CD4-positive, alpha-beta T cell treated with Interleukin-1 beta for 1 hour (primary cell): ENCODE data around the gene CLASRP.
"Not testable (repeated sequence)": the region's sequence is repeated elsewhere in the genome, so short reads cannot be mapped to it uniquely, and the experiment has no call there.

Experiments
- DNase-seq, 2 donors: peaks; one replicate each; pipeline ENCODE4 v3.0.0-alpha.2; 2020 to 2022

Gene CLASRP

DNA sequence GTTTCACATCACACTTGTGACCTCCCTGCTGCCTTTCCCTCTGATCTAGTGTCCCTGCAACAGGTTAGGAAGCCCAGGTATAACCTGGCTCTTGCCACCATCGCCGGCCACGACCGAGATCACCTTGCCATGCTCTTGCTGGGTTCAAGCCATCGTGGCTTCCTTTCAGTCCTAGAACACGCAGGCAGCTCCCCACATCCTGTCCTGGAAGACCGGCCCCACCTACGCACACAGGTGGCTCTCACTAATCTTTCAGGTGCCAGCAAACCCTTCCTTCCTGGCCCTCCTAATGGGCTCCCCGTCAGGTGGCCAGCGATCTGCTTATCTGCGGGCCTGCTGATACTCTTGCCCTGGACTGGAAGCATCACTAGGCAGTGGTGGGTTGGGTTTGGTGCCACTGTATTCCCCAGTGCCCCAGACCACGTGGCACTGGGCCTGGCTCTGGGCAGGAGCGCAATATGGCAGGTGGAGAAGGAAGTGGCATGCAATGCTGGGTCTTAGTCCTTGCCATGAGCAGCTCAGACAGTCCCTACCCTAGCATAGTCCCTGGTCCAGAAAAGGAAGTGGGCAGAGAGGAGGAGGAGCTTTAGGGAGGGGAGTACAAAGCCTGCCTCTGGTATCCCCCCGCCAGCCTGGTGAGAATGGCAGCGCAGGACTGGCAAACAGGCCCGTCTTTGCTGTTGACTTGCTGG lies 66.0 kb downstream of the CLASRP start:
- no peak for DNase-seq

DNA sequence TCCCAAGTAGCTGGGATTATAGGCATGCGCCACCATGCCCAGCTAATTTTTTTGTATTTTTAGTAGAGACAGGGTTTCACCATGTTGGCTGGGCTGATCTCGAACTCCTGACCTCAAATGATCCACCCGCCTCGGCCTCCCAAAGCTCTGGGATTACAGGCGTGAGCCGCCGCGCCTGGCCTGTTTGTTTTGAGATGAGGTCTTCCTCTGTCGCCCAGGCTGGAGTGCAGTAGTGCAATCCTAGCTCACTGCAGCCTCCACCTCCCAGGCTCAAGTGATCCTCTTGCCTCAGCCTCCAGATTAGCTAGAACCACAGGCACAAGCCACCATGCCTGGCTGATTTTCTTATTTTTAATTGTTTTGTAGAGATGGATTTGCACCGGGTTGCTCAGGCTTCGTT lies 67.5 kb downstream of the CLASRP start:
- DNase-seq, result not testable (repeated sequence)

DNA sequence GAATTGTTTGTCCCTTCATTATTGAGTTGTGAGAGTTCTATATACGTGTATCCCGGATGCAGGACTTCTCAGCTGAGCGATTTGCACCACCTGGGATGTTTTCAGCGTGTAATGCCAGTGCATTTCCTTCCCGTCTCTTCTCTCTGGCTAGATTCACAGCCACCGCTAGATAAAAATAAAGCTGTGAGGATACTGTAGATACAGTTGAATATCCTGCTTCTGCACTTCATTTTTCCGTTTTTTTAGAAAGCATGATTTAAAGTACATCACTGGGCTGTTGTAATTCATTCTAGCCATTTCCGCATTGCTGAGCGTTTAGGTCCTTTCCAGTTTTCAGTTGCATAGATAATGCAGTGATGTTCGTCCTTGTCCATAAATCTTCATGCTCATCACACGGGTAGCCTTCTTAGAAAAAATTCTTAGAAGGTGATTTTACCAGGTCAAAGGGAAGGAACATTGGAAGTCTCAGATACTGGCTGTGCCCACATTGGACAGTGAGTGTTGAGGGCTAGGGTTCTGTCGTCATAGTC lies 68.8 kb downstream of the CLASRP start:
- no peak for DNase-seq

DNA sequence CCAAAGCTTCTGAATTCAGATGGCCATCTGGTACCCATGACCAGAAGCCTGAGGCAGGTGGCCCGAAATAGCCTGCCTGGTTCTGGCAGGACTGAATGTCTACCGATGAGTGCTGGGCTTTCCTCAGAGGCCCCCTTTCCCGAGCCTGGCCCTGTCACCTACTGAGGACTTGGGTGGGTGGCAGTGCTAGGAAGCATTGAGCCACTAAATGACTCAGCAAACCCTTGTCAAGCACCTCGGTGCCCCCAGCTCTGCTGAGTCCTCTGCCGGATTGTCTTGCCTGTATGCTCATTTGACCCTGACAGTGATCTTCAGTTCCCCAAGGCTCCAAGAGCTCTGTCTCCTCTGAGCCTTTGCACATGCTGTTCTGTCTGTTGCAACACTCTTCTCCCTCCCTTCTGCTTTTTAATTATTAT lies 72.0 kb downstream of the CLASRP start:
- DNase-seq, result no peak

DNA sequence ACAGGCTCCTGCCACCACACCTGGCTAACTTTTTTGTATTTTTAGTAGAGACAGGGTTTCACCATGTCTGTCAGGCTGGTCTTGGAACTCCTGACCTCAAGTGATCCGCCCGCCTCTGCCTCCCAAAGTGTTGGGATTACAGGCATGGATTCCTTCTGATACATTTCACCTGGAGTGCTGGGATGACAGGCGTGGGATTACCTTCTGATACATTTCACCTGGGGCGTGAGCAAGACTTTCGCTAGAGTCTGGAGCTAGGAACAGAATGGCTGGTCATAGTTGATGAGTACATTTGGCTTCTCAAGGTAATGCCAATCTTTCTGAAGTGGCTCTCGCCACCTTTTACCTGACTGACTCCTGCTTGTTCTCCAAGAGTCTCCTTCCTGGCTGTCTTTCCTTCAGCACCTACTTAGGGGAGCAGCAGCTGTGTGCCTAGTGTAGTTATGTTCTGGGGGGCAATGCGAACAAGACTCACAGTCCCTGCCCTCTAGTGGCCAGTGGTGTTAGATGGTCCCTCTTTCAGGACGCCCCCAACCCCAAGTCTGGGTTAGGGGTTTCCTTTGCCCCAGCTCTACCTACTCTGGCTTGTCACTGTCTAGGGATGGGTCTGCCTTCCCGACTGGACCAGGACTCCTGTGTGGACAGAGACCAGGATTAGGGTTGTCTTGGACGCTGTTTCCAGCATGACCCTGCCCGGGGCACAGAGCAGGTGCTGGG lies 73.4 kb downstream of the CLASRP start:
- no peak for DNase-seq

DNA sequence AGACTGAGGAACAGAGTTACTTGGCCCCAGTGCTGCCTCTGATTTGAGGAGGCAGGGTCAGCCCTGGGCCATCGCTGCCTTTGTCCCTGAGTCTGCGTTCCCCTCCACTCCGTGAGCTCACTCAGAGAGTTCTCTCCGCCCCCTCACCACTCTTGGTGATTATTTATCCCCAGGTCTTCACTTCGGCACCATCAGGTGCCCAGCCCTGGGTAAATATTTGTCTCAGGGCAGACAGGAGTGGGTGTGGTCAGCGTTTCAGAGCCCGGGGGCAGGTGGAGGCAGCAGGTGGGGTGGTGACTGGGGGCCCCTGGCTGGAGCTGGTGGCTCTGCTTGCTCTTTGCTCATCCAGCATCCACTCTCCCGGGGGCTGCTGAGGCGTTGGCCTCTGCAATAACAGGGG lies 74.8 kb downstream of the CLASRP start:
- DNase-seq, result no peak

DNA sequence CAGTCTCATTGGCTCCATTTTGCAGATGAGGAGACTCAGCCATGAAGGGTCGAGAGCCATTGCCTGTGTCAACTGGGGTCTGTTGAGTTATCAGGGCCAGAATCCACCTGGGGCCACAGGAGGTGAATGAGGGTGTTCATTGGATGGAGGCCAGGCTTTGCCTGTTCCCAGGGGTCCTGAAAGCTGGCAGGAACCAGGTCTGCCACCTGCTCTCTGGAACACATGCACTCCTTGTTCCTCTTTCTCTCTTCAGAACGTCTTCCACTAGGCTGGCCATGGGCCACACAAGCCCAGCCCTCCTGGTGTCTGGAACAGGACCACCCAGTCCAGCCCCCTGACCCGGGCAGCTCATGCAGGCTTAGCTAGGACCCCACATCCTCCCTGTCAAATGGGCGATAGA lies 75.3 kb downstream of the CLASRP start:
- no peak for DNase-seq

DNA sequence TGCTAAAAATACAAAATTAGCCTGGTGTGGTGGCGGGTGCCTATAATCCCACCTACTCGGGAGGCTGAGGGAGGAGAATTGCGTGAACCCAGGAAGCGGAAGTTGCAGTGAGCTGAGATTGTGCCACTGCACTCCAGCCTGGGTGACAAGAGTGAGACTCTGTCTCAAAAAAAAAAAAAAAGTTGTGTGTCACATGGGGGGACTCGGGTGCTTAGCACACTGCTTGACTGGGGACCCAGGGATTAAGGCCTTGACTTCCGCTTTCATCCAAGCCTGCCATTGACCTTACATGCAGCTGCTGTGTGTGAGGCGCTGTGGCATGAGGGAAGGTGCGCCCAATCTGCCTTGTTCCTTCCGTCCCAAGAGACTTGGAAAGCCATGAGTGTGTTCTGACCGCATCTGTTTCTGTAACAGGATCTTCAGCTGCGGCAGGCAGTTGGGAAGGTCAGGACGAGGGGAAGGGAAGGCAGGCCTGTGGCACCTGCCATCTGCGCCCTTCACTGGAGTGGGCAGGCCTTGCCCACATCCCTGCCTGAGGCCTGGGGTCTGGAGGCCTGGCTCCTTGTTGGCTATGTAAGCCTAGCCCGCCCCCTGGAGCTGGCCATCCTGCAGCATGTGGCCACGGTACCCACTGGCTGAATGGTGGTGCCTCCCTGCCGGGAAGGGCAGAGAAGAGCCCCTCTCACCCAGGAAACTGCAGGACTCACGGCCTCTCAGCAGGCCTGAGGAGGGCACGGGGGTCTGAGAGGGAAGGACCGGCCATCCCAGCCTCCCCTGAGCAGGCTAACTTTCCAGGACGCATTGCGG lies 77.2 kb downstream of the CLASRP start:
- peak in 1 of 2 donors; percentile 28 for DNase-seq

DNA sequence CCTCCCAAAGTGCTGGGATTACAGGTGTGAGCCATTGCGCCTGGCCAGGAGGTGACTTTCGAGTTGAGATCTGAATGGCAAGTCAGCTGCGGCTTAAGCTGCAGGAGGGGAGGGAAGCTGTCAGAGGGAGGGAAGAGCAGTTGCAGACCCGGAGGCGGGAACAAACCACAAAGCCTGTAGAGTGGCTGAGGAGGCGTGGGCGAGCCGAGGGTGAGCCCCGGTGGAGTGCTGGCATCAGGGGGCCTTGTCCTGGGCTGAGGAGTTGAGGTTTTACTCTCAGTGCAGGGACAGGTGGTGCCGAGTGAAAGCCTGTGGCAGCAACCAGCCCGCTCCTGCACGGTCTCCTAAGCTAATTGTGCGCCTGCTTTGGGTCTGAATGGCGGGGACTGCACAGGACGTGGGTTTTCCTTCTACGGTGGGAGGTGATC lies 78.3 kb downstream of the CLASRP start:
- DNase-seq, result peak; percentile 24 to 33

DNA sequence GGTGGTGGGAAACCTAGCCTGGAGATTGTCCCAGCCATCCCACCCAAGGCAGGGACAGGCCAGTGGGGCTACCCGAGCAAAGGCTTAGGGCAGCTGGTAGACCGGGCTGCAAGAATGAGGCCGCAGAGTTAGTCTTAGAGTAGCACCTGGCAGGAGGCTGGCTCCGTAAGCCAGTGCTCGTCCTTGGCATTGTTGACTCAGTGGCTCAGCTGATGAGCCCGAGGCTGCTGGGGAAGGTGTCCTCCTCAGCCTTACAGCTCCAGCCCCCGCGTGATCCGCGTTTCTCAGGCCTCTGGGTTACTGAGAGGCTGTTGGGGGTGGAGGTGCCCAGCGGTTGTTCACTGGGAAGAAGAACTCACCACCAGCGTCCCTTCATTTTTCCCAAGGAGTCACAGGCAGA lies 78.8 kb downstream of the CLASRP start:
- DNase-seq, result no peak

DNA sequence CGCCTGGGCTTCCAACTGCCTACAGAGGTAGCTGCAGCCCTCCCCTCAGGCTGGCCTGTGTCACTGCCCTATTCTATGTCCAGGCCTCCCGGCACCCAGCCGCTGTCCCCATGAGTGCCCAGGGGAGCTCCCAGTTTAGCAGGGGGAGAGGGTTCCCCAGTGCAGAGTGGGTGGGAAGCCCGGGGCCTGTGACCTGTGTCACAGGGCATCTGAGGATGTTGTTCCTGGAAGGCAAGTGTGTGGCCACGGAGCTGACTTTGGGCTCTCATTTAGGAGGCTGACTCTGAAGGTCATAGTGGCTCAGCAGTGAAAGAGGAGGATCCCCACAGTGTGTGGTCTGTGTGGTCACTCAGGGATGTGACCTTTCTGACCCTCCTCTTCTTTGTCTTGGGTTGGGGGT lies 79.3 kb downstream of the CLASRP start:
- no peak for DNase-seq

DNA sequence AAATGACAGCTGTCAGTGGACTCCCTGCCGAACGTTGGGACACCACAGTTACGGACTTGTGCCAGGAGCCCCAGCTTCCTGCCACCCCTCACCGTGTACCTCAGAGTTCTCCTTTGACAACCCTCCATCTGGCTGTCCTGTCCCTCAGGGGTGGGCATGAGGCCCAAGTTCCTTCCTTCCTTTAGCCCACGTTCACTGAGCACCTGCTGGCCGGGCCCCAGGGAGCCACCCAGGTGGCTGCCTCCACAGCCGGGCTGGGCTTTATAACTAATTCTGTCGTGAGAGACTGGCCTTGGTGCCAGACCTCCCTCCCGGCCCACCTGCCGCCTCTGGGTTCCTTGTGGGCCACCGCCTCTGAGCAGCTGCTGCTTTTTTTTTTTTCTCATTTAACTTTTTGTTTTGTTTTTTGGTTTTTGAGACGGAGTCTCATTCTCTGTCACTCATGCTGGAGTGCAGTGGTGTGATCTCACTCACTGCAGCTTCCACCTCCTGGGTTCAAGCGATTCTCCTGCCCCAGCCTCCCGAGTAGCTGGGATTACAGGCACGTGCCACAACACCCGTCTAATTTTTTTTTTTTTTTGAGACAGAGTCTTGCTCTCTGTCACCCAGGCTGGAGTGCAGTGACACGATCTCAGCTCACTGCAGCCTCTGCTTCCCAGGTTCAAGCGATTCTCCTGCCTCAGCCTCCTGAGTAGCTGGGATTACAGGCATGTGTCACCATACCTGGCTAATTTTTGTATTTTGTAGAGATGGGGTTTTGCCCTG lies 79.9 kb downstream of the CLASRP start:
- DNase-seq, result peak in 1 of 2 donors; percentile 14

DNA sequence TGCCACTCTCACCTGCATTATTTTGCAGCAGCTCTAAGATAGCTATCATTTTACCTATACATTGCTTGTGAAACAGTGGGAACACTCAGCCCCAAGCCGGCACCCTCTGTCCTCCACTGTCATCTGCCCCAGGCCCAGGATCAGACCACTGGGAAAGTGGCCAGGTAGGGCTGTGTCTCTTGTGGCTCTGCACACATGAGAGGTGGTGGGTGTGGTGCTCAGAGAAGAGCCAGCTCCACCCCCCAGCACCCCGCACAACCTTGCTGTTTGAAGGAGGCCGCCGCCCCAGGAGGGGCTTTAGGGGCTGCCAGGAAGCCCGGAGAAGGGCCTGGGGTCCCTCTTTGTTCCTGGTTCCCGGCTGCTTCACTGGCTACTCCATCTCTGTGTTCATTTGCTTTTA lies 80.7 kb downstream of the CLASRP start:
- no peak for DNase-seq
